ENCODE measurements around the gene CASP4. TPM values are rescaled to one million over a fixed set of nuclear protein-coding genes. Genes with fewer than 3 reads are reported as not detected.

CASP4 gene
- polyA plus RNA-seq (2013, experiment 1 of 2): 0.26 TPM
- 0.35 TPM for polyA plus RNA-seq (2013, experiment 2 of 2)

DNA sequence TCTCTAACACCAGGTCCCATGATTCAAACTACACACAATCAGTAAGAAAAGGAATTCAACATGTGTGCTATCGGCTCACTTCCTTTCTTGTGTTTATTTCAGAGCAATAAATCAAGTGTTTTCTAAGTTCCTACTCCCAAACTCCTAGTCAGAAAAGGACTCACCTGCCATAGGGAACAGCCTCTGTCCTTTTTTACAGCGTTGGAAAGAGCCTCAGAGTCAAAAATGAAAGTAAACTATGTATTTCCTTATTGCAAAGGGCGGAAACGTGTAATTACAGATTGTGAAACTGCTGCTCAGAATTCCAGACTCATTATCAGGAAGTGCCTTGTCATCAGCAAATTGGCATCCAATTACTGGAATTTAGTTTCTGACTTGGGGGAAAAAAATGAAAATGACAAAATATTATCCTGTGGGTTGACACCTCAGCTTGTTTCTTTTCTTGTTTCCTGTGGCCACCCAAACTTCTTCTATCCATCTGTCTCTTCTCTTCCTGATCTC is at the start of gene CASP4:
Gene CASP4, minus strand, starts transcription at position 220 of the 501 bp plus-strand sequence. Its CDS starts 49 bp downstream, at position 171.
- H3K4me3 ChIP-seq (ENCODE audit: extremely low read depth, insufficient read depth, low read length, poor library complexity, severe bottlenecking): no peak within 1 kb of the TSS
- WGBS, 2 experiments (ENCODE audit: insufficient coverage in 2 of 2): 86 to 100% methylated on average over 2 to 4 of the region's 4 CpGs
- no peaks in the 10 kb centered on the region for H3K4me1 ChIP-seq (ENCODE audit: control insufficient read depth, insufficient read depth, low read length, poor library complexity, severe bottlenecking)
- H3K36me3 ChIP-seq (ENCODE audit: control insufficient read depth, insufficient read depth, low read length): no peaks in the 10 kb centered on the region
- H3K27ac ChIP-seq (ENCODE audit: low read depth, low read length, severe bottlenecking): no peak within 1 kb of the TSS
- H3K9me3 ChIP-seq (ENCODE audit: control insufficient read depth, low read length): peaks cover 11% of the 10 kb centered on the region

- H3K27ac ChIP-seq (ENCODE audit: low read depth, low read length, severe bottlenecking): no peak overlapping the region
- no peaks in the 10 kb centered on the region for H3K9me3 ChIP-seq (ENCODE audit: control insufficient read depth, low read length)
- H3K4me1 ChIP-seq (ENCODE audit: control insufficient read depth, insufficient read depth, low read length, poor library complexity, severe bottlenecking): peaks cover 4% of the 10 kb centered on the region
- no peaks in the 10 kb centered on the region for H3K36me3 ChIP-seq (ENCODE audit: control insufficient read depth, insufficient read depth, low read length)
- H3K4me3 ChIP-seq (ENCODE audit: extremely low read depth, insufficient read depth, low read length, poor library complexity, severe bottlenecking): no peak overlapping the region
Measured at GRCh38 chr11:105007463-105007862, 39.1 kb upstream of the CASP4 start.

DNA sequence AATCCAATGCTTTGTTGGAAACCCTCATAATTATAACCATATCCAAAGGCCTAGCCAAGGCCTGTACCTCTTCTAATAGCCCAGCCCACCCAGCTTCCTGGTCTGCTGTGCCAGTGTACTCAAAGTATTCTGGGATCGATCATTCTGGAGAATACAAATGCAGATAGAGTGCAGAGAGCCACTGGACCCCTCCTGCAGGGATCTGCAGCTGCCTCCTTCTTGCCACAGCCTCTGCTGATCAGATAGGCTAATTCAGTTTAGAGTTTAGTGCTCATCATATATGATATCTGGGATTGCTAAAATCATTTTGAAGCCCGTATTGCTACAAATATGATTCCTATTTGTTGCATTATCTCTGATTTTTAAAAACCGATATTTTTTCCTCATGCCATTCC is 37.1 kb upstream of the CASP4 start:
- Histone ChIP-seq H3K9me3 (ENCODE audit: control insufficient read depth, low read length) (no peaks in the 10 kb centered on the region), H3K36me3 (ENCODE audit: control insufficient read depth, insufficient read depth, low read length) (no peaks in the 10 kb centered on the region), H3K27ac (ENCODE audit: low read depth, low read length, severe bottlenecking) (no peak overlapping the region), H3K4me3 (ENCODE audit: extremely low read depth, insufficient read depth, low read length, poor library complexity, severe bottlenecking) (no peak overlapping the region), H3K4me1 (ENCODE audit: control insufficient read depth, insufficient read depth, low read length, poor library complexity, severe bottlenecking) (peaks cover 4% of the 10 kb centered on the region)
- 100% methylated on average over 1 of the region's 3 CpGs; no CpG with 5 or more reads in 1 of the 2 experiments for WGBS, 2 experiments (ENCODE audit: insufficient coverage in 2 of 2)

GRCh38 chr11:105004021-105004420 is 35.6 kb upstream of the CASP4 start:
- WGBS, 2 experiments (ENCODE audit: insufficient coverage in 2 of 2): 80% methylated on average over 1 of the region's 3 CpGs; no CpG with 5 or more reads in 1 of the 2 experiments
- H3K36me3 ChIP-seq (ENCODE audit: control insufficient read depth, insufficient read depth, low read length): no peaks in the 10 kb centered on the region
- H3K4me1 ChIP-seq (ENCODE audit: control insufficient read depth, insufficient read depth, low read length, poor library complexity, severe bottlenecking): peaks cover 4% of the 10 kb centered on the region
- H3K27ac ChIP-seq (ENCODE audit: low read depth, low read length, severe bottlenecking): no peak overlapping the region
- no peaks in the 10 kb centered on the region for H3K9me3 ChIP-seq (ENCODE audit: control insufficient read depth, low read length)
- H3K4me3 ChIP-seq (ENCODE audit: extremely low read depth, insufficient read depth, low read length, poor library complexity, severe bottlenecking): no peak overlapping the region

- H3K27ac ChIP-seq (ENCODE audit: low read depth, low read length, severe bottlenecking): no peak overlapping the region
- no peaks in the 10 kb centered on the region for H3K36me3 ChIP-seq (ENCODE audit: control insufficient read depth, insufficient read depth, low read length)
- WGBS, 2 experiments (ENCODE audit: insufficient coverage in 2 of 2): no CpG with 5 or more reads among the region's 2 CpGs
- H3K4me3 ChIP-seq (ENCODE audit: extremely low read depth, insufficient read depth, low read length, poor library complexity, severe bottlenecking): no peak overlapping the region
- peaks cover 4% of the 10 kb centered on the region for H3K4me1 ChIP-seq (ENCODE audit: control insufficient read depth, insufficient read depth, low read length, poor library complexity, severe bottlenecking)
- H3K9me3 ChIP-seq (ENCODE audit: control insufficient read depth, low read length): no peaks in the 10 kb centered on the region
Measured at GRCh38 chr11:105003151-105003550, 34.8 kb upstream of the CASP4 start.

GRCh38 chr11:105000797-105001196 is 32.4 kb upstream of the CASP4 start:
- H3K9me3 ChIP-seq (ENCODE audit: control insufficient read depth, low read length): no peaks in the 10 kb centered on the region
- no peak overlapping the region for H3K4me3 ChIP-seq (ENCODE audit: extremely low read depth, insufficient read depth, low read length, poor library complexity, severe bottlenecking)
- no peaks in the 10 kb centered on the region for H3K36me3 ChIP-seq (ENCODE audit: control insufficient read depth, insufficient read depth, low read length)
- peaks cover 4% of the 10 kb centered on the region for H3K4me1 ChIP-seq (ENCODE audit: control insufficient read depth, insufficient read depth, low read length, poor library complexity, severe bottlenecking)
- 85 to 89% methylated on average over 7 of the region's 7 CpGs for WGBS, 2 experiments (ENCODE audit: insufficient coverage in 2 of 2)
- H3K27ac ChIP-seq (ENCODE audit: low read depth, low read length, severe bottlenecking): no peak overlapping the region

- H3K4me1 ChIP-seq (ENCODE audit: control insufficient read depth, insufficient read depth, low read length, poor library complexity, severe bottlenecking): peaks cover 2% of the 10 kb centered on the region
- H3K36me3 ChIP-seq (ENCODE audit: control insufficient read depth, insufficient read depth, low read length): no peaks in the 10 kb centered on the region
- H3K9me3 ChIP-seq (ENCODE audit: control insufficient read depth, low read length): no peaks in the 10 kb centered on the region
- WGBS, 2 experiments (ENCODE audit: insufficient coverage in 2 of 2): 95 to 97% methylated on average over 4 of the region's 5 CpGs
- no peak overlapping the region for H3K27ac ChIP-seq (ENCODE audit: low read depth, low read length, severe bottlenecking)
- no peak overlapping the region for H3K4me3 ChIP-seq (ENCODE audit: extremely low read depth, insufficient read depth, low read length, poor library complexity, severe bottlenecking)
Measured at GRCh38 chr11:105000167-105000566, 31.8 kb upstream of the CASP4 start.

- Histone ChIP-seq H3K27ac (ENCODE audit: low read depth, low read length, severe bottlenecking) (no peak overlapping the region), H3K4me1 (ENCODE audit: control insufficient read depth, insufficient read depth, low read length, poor library complexity, severe bottlenecking) (no peaks in the 10 kb centered on the region), H3K36me3 (ENCODE audit: control insufficient read depth, insufficient read depth, low read length) (no peaks in the 10 kb centered on the region), H3K4me3 (ENCODE audit: extremely low read depth, insufficient read depth, low read length, poor library complexity, severe bottlenecking) (no peak overlapping the region), H3K9me3 (ENCODE audit: control insufficient read depth, low read length) (no peaks in the 10 kb centered on the region)
- no CpG with 5 or more reads among the region's 1 CpG for WGBS, 2 experiments (ENCODE audit: insufficient coverage in 2 of 2)
Measured at GRCh38 chr11:104999721-105000120, 31.3 kb upstream of the CASP4 start.

GRCh38 chr11:104997288-104997687 is 28.9 kb upstream of the CASP4 start:
- Histone ChIP-seq H3K36me3 (ENCODE audit: control insufficient read depth, insufficient read depth, low read length) (no peaks in the 10 kb centered on the region), H3K4me3 (ENCODE audit: extremely low read depth, insufficient read depth, low read length, poor library complexity, severe bottlenecking) (no peak overlapping the region), H3K9me3 (ENCODE audit: control insufficient read depth, low read length) (no peaks in the 10 kb centered on the region), H3K27ac (ENCODE audit: low read depth, low read length, severe bottlenecking) (no peak overlapping the region), H3K4me1 (ENCODE audit: control insufficient read depth, insufficient read depth, low read length, poor library complexity, severe bottlenecking) (no peaks in the 10 kb centered on the region)
- WGBS, 2 experiments (ENCODE audit: insufficient coverage in 2 of 2): 83 to 90% methylated on average over 3 to 4 of the region's 6 CpGs

DNA sequence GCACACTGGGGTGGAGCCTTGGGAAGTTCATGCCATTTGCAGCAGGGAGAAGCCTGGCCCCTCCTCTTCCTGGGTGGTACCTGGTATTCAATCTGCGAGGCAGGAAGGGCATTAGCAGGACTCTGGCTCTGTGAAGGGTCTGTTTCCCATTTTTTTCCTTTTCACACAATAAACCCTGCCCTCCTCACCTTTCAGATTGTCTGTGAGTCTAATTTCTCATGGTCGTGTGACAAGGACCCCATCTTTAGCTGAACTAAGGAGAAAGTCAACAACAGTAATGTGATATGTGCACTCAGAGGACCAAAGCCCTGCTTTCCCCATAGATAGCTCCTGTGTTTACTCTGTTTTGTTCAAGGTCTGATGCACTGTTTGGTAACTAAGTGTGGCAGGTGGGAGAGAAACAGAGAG is 26.6 kb upstream of the CASP4 start:
- WGBS, 2 experiments (ENCODE audit: insufficient coverage in 2 of 2): 85 to 88% methylated on average over 1 to 2 of the region's 2 CpGs
- no peak overlapping the region for H3K27ac ChIP-seq (ENCODE audit: low read depth, low read length, severe bottlenecking)
- H3K4me3 ChIP-seq (ENCODE audit: extremely low read depth, insufficient read depth, low read length, poor library complexity, severe bottlenecking): no peak overlapping the region
- H3K9me3 ChIP-seq (ENCODE audit: control insufficient read depth, low read length): no peaks in the 10 kb centered on the region
- H3K36me3 ChIP-seq (ENCODE audit: control insufficient read depth, insufficient read depth, low read length): no peaks in the 10 kb centered on the region
- no peaks in the 10 kb centered on the region for H3K4me1 ChIP-seq (ENCODE audit: control insufficient read depth, insufficient read depth, low read length, poor library complexity, severe bottlenecking)

GRCh38 chr11:104992781-104993180 is 24.4 kb upstream of the CASP4 start:
- Histone ChIP-seq H3K4me1 (ENCODE audit: control insufficient read depth, insufficient read depth, low read length, poor library complexity, severe bottlenecking) (no peaks in the 10 kb centered on the region), H3K9me3 (ENCODE audit: control insufficient read depth, low read length) (no peaks in the 10 kb centered on the region), H3K27ac (ENCODE audit: low read depth, low read length, severe bottlenecking) (no peak overlapping the region), H3K36me3 (ENCODE audit: control insufficient read depth, insufficient read depth, low read length) (no peaks in the 10 kb centered on the region), H3K4me3 (ENCODE audit: extremely low read depth, insufficient read depth, low read length, poor library complexity, severe bottlenecking) (no peak overlapping the region)
- no CpG with 5 or more reads among the region's 1 CpG for WGBS, 2 experiments (ENCODE audit: insufficient coverage in 2 of 2)

Data from mesodermal cell (in vitro differentiated cells).